ENCODE data around the gene RABGAP1L.

- TF ChIP-seq ZNF274 (IDR thresholded peaks at IDR 0.05; ENCODE audit: low read depth, low read length) (no peak), YY1 (IDR thresholded peaks at IDR 0.05; ENCODE audit: insufficient read depth, insufficient read length) (no peak)
These were observed 602.7 kb downstream of the RABGAP1L start for GRCh38 chr1:174761901-174762585.

All from NT2/D1 (cell line).